Measurements from ENCODE around the gene PC. TPM values are rescaled to one million over a fixed set of nuclear protein-coding genes. Genes with fewer than 3 reads are reported as not detected.
"Not testable (repeated sequence)": the region's sequence is repeated elsewhere in the genome, so short reads cannot be mapped to it uniquely, and the experiment has no call there.

PC gene
- total RNA-seq, 2 experiments from 2014 or later, result 5.6 to 6.5 TPM

DNA sequence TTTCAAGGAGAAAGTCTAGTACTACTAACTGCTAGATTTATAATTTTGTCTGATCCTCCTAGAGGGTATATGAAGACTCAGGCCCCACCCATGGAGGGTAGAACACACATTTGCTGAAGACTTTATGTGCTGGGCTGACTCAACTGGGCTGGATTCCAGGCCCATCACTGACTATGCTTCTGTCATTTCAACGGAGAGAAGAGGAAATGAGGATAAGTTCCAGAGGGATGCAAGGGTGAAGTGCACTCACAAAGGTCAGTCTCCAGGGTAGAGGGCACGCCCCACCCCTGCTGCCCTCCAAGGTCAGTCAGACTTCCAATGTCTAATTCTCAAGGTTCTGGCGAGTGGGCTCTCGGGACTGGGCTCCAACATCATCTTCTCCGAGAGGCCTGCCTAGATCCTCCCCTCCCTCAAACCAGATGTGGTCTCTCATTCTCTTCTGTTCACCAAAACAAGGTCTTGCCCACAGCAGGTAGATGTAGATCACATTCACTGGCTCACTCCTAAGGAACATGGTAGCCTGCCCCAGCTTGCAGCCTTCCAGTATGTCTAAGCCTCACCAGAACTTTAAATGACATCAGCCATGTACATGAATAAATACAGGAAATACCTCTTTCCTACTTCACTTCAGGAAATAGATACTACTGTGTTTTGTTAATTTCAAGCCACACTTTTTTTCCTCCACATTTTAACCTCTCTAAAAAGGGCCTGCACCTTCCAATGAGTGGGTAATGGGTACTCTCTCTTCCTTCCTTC lies 9.7 kb upstream of the PC start:
- intact Hi-C loops (cut with micrococcal nuclease), result no loop called here
- Mint-ChIP-seq H3K9me3 (no peaks in the 10 kb centered on the region), H3K4me3 (no peak overlapping the region), H3K27ac (no peak overlapping the region), H3K36me3 (ENCODE audit: low read depth) (no peaks in the 10 kb centered on the region), H3K27me3 (peaks cover 4% of the 10 kb centered on the region), H3K4me1 (ENCODE audit: low read depth) (peaks cover 8% of the 10 kb centered on the region)
- CTCF ChIA-PET, result no interaction called here
- ATAC-seq (no peak), DNase-seq (no peak)
- POLR2A ChIA-PET, result no interaction called here
- TF ChIP-seq, protein P1, sequence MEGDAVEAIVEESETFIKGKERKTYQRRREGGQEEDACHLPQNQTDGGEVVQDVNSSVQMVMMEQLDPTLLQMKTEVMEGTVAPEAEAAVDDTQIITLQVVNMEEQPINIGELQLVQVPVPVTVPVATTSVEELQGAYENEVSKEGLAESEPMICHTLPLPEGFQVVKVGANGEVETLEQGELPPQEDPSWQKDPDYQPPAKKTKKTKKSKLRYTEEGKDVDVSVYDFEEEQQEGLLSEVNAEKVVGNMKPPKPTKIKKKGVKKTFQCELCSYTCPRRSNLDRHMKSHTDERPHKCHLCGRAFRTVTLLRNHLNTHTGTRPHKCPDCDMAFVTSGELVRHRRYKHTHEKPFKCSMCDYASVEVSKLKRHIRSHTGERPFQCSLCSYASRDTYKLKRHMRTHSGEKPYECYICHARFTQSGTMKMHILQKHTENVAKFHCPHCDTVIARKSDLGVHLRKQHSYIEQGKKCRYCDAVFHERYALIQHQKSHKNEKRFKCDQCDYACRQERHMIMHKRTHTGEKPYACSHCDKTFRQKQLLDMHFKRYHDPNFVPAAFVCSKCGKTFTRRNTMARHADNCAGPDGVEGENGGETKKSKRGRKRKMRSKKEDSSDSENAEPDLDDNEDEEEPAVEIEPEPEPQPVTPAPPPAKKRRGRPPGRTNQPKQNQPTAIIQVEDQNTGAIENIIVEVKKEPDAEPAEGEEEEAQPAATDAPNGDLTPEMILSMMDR (IDR thresholded peaks at IDR 0.05), result no peak

DNA sequence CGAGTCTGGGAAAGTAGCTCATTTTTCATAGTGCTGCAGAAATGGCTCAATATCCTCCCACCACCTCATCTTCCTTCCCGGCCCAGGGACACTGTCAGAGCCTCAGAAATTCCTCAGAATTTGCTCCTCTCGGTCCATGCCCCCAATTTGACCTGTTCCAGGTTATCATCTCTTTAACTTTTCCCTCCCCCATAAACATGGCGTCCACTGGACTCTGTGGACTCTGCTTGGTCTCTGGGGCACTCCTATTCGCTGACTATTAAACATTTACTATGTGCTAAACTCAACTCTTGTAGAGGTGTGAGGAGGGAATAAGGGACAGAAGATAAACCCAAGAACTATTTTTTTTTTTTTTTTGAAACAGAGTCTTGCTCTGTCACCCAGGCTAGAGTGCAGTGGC lies 8.2 kb upstream of the PC start:
- Mint-ChIP-seq H3K27ac (no peak overlapping the region), H3K4me3 (no peak overlapping the region), H3K36me3 (ENCODE audit: low read depth) (no peaks in the 10 kb centered on the region), H3K4me1 (ENCODE audit: low read depth) (peaks cover 8% of the 10 kb centered on the region), H3K9me3 (no peaks in the 10 kb centered on the region), H3K27me3 (peaks cover 1% of the 10 kb centered on the region)
- intact Hi-C loops (cut with micrococcal nuclease), result no loop called here
- POLR2A ChIA-PET, result no interaction called here
- TF ChIP-seq, protein P1 (IDR thresholded peaks at IDR 0.05), result no peak
- ATAC-seq (no peak), DNase-seq (no peak)
- CTCF ChIA-PET, result no interaction called here

DNA sequence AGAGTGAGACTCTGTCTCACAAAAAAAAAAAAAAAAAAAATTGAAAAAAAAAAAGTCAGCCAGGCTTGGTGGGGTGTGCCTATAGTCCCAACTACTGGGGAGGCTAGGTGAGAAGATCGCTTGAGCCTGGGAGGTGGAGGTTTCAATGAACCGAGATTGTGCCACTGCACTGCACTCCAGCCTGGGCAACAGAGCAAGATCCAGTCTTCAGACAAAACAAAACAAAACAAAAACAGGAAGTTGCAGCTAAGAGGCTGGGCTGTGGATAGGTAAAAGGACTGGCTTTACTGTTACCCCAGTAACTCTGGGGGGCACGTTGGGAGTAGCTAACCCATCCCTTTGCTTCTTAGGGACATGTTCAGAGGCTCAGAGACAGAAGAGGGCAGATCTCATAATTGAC lies 6.3 kb upstream of the PC start:
- POLR2A ChIA-PET, result no interaction called here
- no peak overlapping the region for H3K27ac Mint-ChIP-seq
- H3K4me1 Mint-ChIP-seq (ENCODE audit: low read depth), result peaks cover 2% of the 10 kb centered on the region
- no peak overlapping the region for H3K4me3 Mint-ChIP-seq
- H3K9me3 Mint-ChIP-seq, result no peaks in the 10 kb centered on the region
- CTCF ChIA-PET, result no interaction called here
- peaks cover 1% of the 10 kb centered on the region for H3K27me3 Mint-ChIP-seq
- intact Hi-C loops (cut with micrococcal nuclease), result no loop called here
- DNase-seq (no peak), ATAC-seq (no peak)
- TF ChIP-seq, protein P1 (IDR thresholded peaks at IDR 0.05), result no peak
- H3K36me3 Mint-ChIP-seq (ENCODE audit: low read depth), result no peaks in the 10 kb centered on the region

DNA sequence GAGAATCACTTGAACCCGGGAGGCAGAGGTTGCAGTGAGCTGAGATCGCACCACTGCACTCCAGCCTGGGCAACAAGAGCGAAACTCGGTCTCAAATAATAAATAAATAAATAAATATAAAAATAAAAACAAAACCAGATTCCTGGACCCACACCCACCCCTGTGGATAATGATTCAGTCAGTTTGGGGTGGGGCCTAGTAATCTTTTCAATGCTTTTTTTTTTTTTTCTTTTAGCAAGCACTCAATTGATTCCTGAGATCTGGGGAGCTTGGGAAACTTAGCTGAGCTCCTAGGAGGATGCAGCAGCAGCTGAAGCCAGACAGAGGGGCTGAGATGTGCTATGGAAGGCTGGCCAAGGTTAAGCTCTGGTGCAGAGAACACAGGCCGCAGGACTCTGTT lies 4.6 kb upstream of the PC start:
- Mint-ChIP-seq H3K4me3 (no peak overlapping the region), H3K9me3 (no peaks in the 10 kb centered on the region), H3K36me3 (ENCODE audit: low read depth) (no peaks in the 10 kb centered on the region), H3K27ac (no peak overlapping the region), H3K4me1 (ENCODE audit: low read depth) (peaks cover 12% of the 10 kb centered on the region), H3K27me3 (peaks cover 3% of the 10 kb centered on the region)
- ATAC-seq (no peak), DNase-seq (no peak)
- CTCF ChIA-PET, result no interaction called here
- intact Hi-C loops (cut with micrococcal nuclease), result no loop called here
- POLR2A ChIA-PET, result interaction anchor here (0.6 to 1.2 kb wide), 2 partner anchors 9 to 400 kb away, joined by 3 read pairs; no protein-coding TSS in a partner anchor
- TF ChIP-seq, protein P1 (IDR thresholded peaks at IDR 0.05), result no peak

DNA sequence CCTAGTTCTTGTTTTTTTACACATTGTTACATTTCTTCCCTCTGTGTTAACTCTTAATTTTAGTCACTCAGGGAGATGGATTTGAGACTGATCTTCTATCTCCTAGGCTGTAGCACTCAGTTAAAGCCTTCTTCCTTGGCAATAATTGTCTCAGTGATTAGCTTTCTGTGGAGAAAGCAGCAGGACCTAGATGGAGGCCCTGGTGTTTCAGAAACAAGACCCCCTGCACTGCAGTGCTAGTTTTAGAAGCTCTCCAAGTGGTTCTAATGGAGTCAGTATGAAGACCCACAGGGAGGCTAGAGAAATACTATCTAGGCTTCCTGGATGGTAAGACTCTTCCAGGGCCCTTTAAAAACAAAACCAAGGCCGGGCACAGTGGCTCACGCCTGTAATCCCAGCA lies 4.1 kb upstream of the PC start:
- H3K27ac Mint-ChIP-seq, result no peak overlapping the region
- POLR2A ChIA-PET, result no interaction called here

DNA sequence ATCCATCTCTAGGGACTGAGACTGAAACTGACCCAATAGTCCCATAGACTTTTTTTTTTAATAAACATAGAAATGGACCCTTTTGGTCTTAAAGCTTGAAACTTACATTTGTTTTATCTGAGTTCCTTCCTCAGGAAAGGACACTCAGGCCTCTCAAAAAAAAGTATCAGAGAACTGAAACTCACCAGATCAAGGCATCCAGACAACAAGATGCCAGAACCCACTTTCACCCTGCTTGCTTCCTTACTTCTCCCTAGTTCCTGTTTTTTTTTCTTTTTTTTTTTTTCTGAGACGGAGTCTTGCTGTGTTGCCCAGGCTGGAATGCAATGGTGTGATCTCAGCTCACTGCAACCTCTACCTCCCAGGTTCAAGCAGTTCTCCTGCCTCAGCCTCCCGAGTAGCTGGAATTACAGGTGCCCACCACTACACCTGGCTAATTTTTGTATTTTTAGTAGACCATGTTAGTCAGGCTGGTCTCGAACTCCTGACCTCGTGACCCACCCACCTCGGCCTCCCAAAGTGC lies 3.6 kb upstream of the PC start:
- POLR2A ChIA-PET; intact Hi-C loops (cut with micrococcal nuclease); CTCF ChIA-PET; H3K27me3 Mint-ChIP-seq; H3K27ac Mint-ChIP-seq; H3K4me3 Mint-ChIP-seq; H3K9me3 Mint-ChIP-seq; ATAC-seq; DNase-seq; H3K36me3 Mint-ChIP-seq (ENCODE audit: low read depth): not testable (repeated sequence)
- peaks cover 18% of the 10 kb centered on the region for H3K4me1 Mint-ChIP-seq (ENCODE audit: low read depth)

More for the DNA sequence above, 4.1 kb upstream of the PC start:
- DNase-seq (no peak), ATAC-seq (no peak)
- H3K27me3 Mint-ChIP-seq, result peaks cover 3% of the 10 kb centered on the region
- TF ChIP-seq, protein P1 (IDR thresholded peaks at IDR 0.05), result no peak
- H3K4me1 Mint-ChIP-seq (ENCODE audit: low read depth), result peaks cover 15% of the 10 kb centered on the region
- intact Hi-C loops (cut with micrococcal nuclease), result no loop called here
- CTCF ChIA-PET, result no interaction called here
- H3K36me3 Mint-ChIP-seq (ENCODE audit: low read depth), result no peaks in the 10 kb centered on the region
- no peaks in the 10 kb centered on the region for H3K9me3 Mint-ChIP-seq
- H3K4me3 Mint-ChIP-seq, result no peak overlapping the region
